HG03342 (cell line): ENCODE results near the gene SLC25A23.

ENCODE experiments used
- ATAC-seq: cut with Tn5 transposase; IDR thresholded peaks from one replicate; pipeline ENCODE4 v1.9.1; 2021; ENCODE audit warnings: mild to moderate bottlenecking, moderate library complexity; ENCODE audit not compliant: unreplicated experiment

Gene SLC25A23

GRCh38 chr19:6481541-6482342 lies 22.1 kb upstream of the SLC25A23 start, which contains the start of gene DENND1C:
Gene DENND1C (minus strand): TSS chr19:6481787. CDS start chr19:6481695, 92 bp downstream.
- no peak for ATAC-seq

DNA sequence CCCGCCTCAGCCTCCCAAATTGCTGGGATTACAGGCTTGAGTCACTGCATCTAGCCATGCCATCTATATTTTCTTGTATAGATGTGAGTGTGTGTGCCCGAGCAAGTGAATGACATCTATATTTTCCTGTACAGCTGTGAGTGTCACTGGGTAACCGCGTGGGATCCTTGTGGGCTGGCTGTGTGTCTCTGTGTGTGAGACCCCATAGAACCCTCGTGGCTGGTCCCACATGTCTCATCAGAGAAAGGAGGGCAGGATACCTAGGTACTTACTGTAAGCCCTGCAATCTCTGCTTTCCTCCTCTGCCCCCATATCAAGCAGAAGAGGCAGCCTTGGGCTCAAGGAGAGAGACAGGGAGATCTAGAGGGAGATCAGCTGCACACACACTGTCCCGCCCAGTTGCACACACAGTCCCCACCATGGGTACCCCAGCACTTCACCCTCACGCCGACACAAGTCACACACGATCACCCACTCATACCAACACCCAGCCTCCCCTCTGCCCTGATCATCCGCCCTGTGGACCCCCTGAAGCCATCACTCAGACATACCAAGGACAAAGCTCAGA lies 21.3 kb upstream of the SLC25A23 start:
- ATAC-seq, result no peak

DNA sequence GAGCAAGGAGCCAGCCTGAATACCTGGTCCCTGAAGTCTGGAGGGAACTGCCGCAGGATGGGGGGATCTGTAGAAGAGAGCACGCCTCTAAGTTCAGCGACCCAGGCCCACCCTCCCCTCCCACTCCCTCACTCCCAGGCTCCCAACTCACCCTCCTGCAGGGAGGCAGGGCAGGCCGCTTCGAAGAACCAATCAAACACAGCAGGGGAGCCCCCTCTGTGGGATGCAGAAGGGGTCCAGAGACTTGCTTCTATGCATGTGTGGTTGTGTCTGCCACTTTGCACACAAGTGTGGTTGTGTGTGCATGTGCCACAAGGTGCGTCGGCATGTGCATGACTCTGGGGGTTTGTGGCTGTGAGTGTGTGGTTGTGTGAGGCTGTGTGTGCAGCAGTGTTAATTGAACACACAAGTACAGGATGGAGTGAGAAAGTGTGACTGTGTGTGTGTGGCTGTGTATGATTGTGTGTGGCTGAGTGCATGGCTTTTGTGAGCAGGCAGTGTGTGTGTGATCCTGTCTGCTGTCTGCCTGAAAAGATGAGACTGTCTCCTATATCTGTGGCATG lies 20.3 kb upstream of the SLC25A23 start:
- ATAC-seq, result no peak

DNA sequence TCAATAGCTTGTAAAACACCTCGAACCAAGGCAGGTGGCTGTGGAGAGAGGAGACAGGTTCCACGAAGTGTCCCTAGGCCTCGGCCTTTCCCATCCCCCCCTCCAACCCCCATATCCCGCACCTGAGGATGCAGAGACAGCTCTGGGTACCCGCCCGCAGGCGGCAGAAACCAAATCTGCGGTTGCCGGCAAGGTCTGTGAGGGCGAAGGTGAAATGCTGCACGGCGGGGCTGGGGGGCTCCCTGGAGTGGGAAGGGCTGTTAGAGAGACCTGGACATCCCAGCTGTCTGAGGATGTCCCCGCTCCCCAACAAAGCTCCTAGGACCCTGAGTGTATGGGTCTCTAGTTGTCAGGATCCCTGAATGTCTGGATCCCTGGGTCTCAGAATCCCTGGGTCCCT lies 19.2 kb upstream of the SLC25A23 start:
- no peak for ATAC-seq

- ATAC-seq, result no peak
These were observed 17.4 kb upstream of the SLC25A23 start for GRCh38 chr19:6476896-6477431.

- ATAC-seq, result no peak
These were observed 16.7 kb upstream of the SLC25A23 start for GRCh38 chr19:6476155-6476895.

DNA sequence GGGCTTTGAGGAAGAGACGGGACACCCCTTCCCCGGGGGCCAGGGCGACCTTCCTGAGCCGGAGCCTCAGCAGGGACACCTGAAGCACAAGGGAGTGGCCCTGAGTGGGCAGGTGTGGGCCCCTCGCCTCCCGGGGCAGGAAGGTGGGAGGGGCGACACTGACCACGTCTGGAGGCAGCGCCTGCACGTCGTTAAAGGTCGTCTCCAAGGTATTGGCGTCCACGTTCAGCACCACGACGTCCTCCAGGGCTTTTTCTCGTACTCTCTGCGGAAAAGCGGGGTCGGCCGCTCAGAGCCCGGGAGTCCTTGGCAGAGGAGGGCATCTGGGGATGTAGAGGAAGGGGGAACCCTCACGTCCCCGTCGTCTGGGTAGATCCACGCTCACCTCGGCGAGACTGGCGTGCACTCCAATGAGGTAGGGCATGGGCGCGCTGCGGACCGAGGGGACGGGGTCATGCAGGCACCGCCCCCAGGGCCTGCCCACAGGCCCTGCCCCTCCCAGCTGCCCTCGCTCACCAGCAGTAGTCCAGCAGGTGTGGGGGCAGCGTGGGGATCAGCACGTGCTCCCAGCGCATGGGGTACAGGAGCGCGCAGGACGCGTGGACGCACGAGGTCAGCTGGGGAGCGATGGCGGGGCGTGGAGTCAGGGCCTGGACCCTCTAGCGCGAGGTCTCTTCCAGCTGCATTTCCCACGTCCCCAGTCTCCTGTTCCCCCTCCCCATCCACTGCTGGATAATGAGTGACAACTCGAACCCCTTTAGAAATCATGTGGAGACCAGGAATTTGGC lies 15.9 kb upstream of the SLC25A23 start:
- no peak for ATAC-seq

DNA sequence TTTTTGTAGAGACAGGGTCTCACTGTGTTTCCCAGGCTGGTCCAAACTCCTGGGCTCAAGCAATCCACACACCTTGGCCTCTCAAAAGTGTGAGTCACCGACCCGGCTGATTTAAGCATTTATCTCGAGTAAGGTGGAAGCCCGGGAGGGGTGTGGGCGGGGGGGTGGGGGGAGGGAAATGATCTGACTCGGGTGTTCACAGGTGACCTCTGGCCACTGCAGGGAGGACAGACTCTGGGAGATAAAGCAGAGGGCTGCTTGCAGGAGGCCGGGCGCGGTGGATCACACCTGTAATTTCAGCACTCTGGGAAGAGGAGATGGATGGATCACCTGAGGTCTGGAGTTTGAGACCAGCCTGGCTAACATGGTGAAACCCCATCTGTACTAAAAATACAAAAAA lies 14.1 kb upstream of the SLC25A23 start:
- no peak for ATAC-seq

DNA sequence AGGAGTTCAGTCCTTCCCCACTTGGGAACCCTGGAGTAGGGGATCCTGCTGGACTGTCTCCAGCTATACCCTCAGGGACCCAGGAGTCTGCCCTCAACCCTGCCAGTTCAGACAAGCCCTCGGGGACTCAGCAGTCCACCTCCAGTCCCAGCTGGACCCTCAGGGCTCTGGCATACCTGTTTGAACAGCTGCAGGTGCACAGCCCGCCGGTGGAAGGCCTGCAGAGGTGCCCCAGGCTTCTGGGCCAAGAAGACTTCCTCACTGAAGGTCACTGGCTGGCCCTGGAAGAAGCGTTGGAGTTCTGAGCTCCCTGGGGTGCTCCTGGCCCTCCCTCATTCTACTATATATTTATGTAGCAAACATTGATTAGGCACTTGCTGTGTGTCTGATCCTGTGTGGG lies 13.1 kb upstream of the SLC25A23 start:
- no peak for ATAC-seq

DNA sequence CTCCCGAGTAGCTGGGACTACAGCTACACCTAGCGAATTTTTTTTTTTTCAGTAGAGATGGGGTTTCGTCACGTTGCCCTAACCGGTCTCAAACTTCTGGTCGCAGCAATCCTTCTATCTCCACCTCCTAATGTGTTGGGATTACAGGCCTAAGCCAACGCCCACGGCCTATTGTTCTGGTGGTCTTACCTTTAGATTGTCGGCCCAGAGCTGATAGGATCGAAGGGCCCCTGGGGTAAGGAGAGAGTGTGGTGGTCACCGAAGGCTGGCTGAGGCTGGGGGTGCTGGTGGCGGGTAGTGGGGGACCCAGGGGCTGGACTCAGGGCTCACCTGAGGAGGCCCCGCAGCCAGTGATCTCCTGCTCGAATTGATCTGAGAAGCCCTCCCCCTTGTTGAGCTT lies 11.5 kb upstream of the SLC25A23 start:
- no peak for ATAC-seq

GRCh38 chr19:6470173-6470572 lies 10.6 kb upstream of the SLC25A23 start:
- ATAC-seq, result no peak

DNA sequence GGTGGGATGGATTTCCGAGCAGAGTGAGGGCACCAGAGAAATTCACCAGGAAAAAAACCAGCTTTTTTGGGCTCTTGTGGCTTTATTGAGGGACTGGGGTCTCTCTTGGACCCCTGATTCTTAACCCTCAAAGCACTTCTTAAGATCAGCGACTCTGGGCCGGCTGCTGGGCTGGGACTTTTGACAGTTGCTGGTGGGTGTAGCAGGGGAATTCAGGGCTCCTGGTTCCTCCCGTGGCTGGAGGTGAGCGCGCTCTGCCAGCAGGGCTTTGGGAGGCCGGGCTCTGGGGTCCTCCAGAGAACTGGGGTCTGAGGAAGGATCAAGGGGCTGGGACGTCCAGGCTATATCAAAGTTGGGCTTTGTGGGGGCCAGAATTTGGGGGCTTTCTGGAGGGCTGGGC lies 7.8 kb upstream of the SLC25A23 start:
- ATAC-seq, result no peak

DNA sequence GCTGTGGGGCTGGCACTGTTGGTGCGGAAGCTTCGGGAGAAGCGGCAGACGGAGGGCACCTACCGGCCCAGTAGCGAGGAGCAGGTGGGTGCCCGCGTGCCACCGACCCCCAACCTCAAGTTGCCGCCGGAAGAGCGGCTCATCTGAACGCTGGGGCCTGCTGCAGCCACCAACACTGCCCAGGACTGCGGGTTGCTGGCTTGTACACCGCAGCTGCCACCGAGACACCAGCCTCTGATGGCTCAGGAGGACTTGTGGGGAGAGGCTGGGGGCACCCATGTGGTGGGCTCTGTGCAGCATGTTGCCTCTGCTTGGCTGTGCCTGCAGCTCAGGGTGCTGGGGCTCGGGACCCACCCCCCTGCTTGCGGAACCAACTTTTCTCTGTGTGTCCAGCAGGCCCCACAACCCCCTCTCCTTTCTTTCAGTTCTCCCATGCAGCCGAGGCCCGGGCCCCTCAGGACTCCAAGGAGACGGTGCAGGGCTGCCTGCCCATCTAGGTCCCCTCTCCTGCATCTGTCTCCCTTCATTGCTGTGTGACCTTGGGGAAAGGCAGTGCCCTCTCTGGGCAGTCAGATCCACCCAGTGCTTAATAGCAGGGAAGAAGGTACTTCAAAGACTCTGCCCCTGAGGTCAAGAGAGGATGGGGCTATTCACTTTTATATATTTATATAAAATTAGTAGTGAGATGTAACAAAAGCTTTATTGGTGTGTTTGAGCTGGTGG lies 7.1 kb upstream of the SLC25A23 start:
- no peak for ATAC-seq

DNA sequence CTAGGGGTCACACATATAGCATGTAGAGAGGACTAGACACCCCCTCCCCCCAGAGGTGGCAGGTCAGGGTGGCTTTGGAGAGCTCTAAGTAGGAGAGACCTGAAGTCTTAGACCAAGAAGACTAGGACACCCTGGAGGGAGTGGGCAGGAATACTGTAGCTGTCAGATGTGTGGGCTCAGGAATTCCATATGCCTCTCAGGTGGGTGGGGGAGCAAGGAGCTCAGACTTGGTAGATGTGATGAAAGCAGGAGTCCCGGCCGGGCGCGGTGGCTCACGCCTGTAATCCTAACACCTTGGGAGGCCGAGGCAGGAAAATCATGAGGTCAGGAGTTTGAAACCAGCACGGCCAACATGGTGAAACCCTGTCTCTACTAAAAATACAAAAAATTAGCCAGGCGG lies 6.1 kb upstream of the SLC25A23 start:
- no peak for ATAC-seq

- ATAC-seq, result no peak
These were observed 5.4 kb upstream of the SLC25A23 start for GRCh38 chr19:6465006-6465405.

- no peak for ATAC-seq
These were observed 4.7 kb upstream of the SLC25A23 start, which contains the start of gene CRB3 for GRCh38 chr19:6464070-6464873. Gene CRB3 (plus strand): TSS chr19:6464271. CDS start chr19:6464702, 431 bp downstream.

DNA sequence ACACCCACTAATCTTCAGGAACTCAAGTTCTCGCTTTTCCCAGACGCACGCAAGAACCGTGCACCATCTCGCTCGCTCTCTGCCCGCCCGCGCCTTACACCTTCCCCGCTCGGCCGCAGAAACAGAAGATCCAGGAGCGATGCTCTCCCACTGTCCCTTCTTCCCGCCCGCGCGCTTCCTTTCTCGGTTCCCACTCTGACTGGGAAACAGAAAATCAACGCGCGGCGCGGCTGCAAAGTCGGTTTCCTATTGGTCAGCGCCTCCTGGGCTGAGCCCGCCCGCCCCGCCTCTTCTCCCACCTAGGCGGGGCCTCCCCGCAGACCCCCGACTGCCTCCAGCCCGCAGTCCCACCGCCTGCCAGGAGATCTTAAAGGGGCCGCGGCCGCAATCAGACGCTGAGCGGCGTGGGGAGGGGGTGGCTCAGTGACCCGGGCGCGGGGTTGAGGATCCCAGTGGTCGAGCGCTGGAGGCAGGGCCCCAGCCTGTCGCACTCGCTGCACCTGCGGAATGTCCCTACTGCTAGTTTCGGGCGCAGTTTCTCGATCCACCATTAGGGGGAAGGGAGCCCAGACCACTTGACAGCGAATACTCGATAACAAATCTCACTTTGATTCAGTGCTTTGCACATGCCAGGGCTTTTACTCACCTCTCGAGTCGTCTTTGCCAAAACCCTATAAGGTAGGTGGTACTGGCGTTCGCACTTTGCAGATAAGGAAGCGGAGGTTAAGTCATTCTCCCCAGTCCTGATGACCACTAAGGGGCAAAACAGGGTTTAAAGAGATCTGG lies 700 bp upstream of the SLC25A23 start:
- ATAC-seq, result peak; percentile 72

- ATAC-seq, result no peak
These were observed 814 bp downstream of the SLC25A23 start for GRCh38 chr19:6458695-6459261.
